ENCODE measurements around the gene PROKR2.

PROKR2 gene

DNA sequence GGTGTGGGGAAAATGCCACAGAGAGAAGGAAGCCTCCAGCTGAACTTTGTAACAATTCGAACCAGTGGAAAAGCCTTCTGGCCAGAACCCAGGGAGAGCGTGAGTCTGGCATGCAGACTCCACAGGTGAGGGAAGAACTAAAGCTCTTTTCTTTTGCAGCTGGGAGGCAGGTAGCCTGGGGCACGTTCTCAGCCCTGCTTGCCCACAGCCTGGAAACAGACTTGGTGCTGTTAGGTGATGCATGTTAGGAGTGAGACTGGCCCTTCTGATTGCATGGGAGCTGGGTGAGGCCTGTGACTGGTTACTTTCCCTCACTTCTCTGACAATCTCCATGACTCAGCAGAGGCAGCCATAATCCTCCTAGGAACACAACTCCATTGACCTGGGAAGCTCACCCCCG is 34.2 kb downstream of the PROKR2 start:
- DNase-seq (ENCODE audit: low read depth), result no peak

GRCh38 chr20:5279661-5280060 is 37.1 kb downstream of the PROKR2 start:
- DNase-seq (ENCODE audit: low read depth), result no peak

DNA sequence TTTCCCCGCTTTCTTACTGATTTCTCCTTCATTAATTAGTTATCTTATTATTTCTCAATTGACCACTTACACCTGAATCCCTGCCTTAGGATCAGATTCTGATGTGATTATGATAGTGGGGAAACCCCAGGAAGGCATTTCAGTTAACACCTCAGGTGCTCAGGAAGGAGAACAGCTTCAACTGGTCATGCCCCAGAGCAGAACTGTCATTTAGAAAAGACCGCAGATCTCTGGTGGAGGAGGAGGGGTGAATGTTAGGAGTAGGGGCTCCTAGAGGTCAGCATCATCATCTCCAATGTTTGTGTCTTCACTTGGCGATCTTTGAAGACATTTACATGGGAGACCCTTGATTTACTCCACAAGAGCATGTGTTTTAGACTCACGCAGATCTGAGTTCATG is 44.5 kb downstream of the PROKR2 start:
- DNase-seq (ENCODE audit: low read depth), result no peak

GRCh38 chr20:5270603-5271002 is 46.2 kb downstream of the PROKR2 start:
- no peak for DNase-seq (ENCODE audit: low read depth)

DNA sequence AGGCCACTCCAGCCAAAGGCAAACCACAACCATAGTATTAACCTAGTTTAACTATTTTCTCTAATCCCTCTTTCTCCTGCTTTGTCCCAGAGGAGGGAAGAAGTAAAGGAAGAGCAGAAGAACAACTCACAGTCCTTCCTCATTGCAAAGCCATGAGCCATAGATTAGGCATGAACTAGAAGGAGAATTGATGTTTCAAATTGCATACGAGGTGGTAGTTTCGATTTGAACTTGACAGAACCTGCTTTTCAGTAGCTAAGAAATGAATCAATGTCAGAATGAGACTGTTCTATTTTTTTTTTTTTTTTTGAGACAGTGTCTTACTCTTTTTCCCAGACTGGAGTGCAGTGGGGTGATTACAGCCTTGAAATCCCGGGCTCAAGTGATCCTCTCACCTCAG is 48.3 kb downstream of the PROKR2 start:
- DNase-seq (ENCODE audit: low read depth), result no peak

DNA sequence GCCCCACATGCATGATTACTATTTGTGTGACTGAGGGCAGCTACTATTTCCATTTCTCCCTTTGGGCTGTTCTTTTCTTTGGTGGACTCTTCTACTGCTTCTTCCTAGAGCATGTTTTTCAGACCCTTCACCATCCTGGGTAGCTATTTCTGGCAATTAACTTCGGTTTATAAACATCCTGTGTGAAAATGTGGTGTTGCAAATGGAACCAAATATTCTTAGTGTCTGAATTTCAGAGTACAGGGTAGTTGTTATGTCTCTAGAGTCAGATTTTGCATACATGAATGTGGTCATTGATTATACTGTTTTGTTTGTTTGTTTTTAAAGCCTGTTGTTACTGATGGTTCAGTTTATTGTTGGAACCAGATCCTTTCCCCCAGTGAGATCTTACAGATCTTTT is 49.7 kb downstream of the PROKR2 start:
- DNase-seq (ENCODE audit: low read depth), result no peak

Measured in stimulated activated CD8-positive, alpha-beta memory T cell treated with anti-CD3 and anti-CD28 coated beads, Interleukin-15, amount 100 ng/mL, for 24 hours (primary cell).